Activated CD4-positive, alpha-beta T cell treated with anti-CD3 and anti-CD28 coated beads, Interleukin-2, amount 50 U/mL, for 24 hours (primary cell): ENCODE measurements around the gene RAB23.
"Not testable (repeated sequence)": the region's sequence is repeated elsewhere in the genome, so short reads cannot be mapped to it uniquely, and the experiment has no call there.

Source experiments
- DNase-seq, 2 donors: peaks; one replicate each; pipeline ENCODE4 v3.0.0-alpha.2; 2020; ENCODE audit warnings: low read depth in 1 of 2, low spot score in 1 of 2

The RAB23 gene

GRCh38 chr6:57243526-57243925 is 21.4 kb upstream of the RAB23 start:
- DNase-seq, result not testable (repeated sequence)

- DNase-seq, result no peak
Measured at GRCh38 chr6:57242505-57242904, 20.4 kb upstream of the RAB23 start.

DNA sequence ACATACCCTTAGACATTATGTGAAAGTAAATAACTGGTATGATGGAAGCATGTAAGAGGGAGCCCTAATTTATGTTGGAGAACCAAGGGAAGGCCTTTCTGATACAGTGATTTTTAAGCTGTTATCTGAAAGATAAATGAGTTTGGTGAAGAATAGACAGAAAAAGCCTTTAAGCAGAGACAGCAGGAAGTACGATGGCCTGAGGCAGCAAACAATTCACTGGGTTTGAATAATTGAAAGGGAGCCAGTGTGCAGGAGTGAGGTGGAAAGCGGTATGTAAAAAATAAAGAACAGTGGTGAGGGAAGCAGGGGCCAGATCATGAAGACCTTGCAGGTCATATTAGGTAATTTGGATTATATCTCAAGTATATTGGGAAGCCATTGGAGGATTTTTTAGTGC is 4.1 kb upstream of the RAB23 start:
- no peak for DNase-seq

DNA sequence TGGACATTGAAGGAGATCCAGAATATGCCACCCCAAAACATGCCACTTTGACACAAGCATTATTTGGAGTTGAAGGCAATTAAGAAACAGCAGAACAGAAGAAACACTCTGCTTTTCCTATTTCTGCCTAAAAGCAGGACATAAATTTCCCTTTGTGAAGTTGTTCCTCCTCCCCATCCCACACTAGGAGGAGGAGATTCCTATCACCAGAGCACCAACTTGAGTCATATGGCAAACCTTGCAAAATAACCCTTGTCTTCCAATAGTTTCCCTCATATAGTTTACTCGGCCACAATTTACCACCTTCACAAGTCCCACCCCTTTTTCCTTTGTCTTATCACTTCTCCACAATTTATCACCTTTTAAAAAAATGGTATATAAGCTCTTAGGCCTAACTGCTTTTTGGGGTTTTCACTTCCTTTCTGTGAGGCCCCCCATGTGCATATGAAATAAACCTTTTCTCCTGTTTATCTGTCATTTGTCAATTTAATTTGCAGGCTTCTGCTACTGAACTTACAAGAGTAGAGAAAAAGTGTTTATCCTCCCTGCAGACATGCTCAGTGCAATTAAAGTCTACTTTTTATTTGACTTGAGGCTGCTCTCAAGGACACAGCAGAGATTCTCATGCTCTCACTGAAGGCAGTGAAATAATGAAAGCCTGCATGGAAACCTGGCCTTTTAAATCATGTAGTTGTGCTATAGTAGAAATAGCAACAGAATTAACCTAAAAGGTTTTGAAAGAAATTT is 2.8 kb upstream of the RAB23 start:
- DNase-seq, result no peak

- DNase-seq, result no peak
Measured at GRCh38 chr6:57222743-57223077, 603 bp upstream of the RAB23 start.

DNA sequence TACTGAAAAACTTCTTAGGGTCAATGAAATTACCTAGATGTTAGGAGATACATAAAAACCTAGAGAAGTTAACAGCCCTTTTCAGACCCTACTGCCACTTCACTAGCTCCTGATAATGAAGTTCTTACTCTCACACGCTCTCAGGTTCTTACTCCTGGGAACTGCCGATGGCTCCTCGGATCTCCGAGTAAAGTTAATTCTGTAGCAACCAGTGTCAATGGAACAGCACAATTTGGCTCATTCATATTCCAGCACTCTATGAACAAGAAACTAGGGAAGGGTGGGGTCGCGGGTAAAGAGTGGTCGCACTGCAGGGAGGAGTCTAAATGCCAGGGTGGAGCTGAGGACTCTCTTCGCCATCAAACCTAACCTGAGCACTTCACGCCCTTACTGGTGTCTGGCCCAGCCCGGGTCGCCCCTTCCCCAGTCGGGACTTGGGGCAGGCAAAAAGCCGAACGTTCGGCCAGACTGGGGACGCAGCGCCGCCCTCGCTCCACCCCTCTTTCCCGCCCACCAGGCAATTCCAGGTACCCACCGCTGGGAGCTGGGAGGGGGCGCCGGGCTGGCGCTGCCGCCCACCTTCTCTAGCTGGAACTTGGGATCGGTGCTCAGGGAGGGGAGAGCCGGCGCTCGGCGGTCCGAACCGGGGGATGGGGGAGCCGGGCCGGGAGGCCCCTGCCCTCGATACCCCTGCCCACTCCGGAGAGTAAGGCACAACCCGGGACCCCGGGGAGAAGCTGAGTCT is 744 bp downstream of the RAB23 start:
- DNase-seq, result no peak

DNA sequence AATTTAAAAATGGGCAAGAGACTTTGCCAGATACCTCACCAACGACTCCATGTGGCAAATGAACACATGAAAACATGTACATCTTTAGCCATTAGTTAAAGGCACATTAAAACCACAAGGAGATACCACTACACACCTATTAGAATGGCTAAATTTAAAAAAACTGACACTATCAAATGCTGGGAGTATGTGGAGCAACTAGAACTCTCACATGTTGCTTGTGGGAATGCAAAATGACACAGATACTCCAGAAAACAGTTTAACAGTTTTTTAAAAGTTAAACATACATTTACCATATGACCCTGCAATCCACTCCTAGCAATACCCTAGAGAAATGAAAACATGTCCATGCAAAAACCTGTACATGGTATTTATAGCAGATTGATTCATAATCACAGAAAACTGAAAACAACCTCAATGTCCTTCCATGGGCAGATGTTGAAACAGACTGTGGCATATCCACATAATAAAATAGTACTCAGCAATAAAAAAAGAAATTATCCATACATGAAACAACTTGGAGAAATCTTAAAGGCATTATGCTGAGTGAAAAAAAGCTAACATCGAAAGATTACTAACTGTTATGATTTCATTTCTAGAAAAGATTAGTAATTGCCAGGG is 1.9 kb downstream of the RAB23 start:
- no peak for DNase-seq

DNA sequence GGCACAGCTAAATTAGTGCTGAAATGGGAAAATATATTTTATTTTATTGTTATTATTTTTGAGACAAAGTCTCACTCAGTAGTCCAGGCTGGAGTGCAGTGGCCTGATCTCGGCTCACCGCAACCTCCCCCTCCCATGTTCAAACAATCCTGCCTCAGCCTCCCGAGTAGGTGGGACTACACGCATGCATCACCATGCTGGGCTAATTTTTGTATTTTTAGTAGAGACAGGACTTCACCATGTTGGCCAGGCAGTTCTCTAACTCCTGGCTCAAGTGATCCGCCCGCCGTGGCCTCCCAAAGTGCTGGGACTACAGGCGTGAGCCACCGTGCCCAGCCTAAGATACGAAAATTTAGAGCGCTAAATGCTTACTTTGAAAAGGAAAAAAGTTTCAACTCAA is 4.8 kb downstream of the RAB23 start:
- no peak for DNase-seq

DNA sequence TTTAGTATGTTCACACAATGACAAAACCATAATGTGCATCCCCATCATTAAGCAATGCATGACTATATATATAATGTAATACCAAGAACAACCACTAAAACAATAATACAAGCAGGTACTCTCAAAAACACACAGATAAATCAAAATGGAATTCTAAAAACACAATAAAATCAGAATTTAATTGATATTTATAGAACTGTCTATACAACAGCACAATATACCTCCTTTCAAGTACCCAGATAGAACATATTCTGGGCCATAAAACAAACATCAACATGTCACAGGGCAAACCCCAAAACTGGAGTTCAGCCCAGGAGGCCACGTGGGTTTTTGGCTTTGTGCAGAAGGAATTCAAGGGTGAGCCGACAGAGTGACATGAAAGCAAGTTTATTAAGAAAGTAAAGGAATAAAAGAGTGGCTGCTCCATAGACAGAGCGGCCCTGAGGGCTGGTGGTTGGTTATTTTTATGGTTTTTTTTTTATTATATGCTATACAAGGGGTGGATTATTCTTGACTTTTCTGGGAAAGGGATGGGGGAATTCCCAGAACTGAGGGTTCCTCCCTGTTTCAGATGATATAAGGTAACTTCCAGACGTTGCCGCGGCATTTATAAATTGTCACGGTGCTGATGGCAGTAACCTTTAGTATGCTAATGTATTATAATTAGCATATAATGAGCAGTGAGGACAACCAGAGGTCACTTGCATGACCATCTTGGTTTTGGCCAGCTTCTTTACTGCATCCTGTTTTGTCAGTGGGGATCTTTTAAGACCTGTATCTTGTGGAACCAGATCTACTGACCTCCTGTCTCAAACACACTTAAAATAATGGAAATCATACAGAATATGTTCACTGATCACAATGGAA is 5.6 kb downstream of the RAB23 start:
- DNase-seq, result no peak

- DNase-seq, result no peak
Measured at GRCh38 chr6:57215260-57215659, 6.8 kb downstream of the RAB23 start.

- DNase-seq, result no peak
Measured at GRCh38 chr6:57210060-57210459, 12.0 kb downstream of the RAB23 start.

GRCh38 chr6:57209030-57209429 is 13.1 kb downstream of the RAB23 start:
- no peak for DNase-seq

GRCh38 chr6:57207872-57208271 is 14.2 kb downstream of the RAB23 start:
- DNase-seq, result no peak

GRCh38 chr6:57207141-57207540 is 15.0 kb downstream of the RAB23 start:
- no peak for DNase-seq

- no peak for DNase-seq
Measured at GRCh38 chr6:57205550-57206328, 16.4 kb downstream of the RAB23 start.

DNA sequence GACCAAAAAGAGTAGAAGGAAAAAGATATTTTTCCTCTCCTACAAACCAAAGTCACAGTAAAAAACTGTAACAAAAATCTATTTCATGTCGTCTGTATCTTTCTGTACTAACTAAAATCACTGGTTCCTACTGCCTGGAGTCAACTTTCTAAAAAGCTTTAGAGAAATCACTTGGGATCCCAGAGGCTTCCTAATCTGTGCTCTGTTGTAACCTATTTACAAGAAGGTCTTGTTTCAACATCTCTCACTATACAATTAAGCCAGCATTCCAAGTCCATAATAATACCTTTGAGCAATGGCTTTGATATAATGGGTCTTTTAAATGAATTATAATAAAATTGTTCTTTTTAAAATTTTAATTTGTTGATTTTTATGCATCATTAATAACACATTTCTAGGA is 20.4 kb downstream of the RAB23 start:
- no peak for DNase-seq

DNA sequence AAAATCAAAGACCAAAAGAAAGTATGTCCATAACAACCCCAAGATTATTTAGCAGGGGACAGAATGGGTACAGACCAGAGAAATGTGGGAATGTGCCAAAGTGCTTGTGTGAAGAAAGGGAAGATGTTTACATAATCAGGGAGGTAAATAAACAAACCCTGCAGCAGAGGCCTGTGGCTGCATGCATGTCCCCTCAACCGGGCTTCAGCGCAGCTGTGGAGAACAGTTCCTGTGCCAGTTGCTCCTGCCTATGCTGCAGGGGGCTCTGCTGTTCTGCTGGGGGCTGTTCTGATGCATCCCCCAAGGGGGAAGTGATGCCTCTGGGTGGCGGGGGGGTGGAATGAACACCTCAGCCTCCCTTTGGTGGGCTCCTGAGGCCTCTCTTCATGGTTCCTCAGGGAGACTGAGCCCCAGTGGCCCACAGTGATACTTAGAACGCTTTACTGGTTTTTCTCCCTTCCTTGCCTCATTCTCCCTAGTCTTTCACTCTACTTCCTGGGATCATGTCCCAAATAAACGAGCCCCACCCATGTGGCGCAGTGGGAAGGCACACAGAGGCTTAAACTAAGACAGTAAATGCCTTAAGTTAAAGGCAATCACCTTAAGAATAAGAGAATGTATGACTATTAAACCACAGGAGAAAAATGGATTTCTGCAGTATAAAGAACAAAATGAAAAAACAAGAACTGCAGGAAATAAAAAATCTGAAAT is 23.0 kb downstream of the RAB23 start:
- no peak for DNase-seq

DNA sequence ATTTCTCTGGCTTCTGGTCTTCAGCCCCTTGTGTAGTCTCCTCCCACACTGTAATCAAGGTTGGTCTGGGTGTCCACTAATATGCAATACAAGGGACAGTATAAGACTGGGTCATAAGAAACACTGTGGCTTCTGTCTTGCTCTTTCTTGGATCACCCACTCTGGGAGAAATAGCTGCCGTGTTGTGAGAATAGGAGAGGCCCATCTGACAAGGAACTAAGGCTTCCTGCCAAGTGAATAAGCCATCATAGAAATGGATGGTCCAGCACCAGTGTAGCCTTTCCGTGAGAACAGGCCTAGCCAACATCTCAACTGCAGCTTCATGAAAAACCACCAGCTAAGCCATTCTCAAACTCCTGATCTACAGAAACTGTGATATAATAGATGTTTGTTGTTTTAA is 26.6 kb downstream of the RAB23 start:
- DNase-seq, result no peak

DNA sequence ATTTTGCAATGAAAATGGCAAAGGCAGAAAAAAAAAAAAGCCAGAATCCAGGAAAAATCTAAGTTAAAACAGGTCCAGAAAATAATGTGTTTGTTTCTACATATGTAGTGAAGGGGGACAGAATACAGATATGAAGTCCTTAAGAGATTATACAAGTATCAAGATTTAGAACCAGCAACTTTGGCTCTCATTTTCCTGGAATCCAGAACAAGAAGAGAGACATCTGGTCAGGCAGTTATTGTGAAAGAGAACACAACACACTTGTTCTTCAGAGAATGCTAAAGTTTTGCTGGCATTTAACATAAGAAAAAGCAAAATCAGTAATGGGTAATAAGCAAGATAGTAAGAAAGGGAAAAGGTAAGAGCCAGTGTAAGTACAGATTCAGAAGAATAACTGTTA is 28.9 kb downstream of the RAB23 start:
- DNase-seq, result no peak

GRCh38 chr6:57190140-57190539 is 32.0 kb downstream of the RAB23 start:
- DNase-seq, result no peak
